K562 (cell line): ENCODE results near the gene VTI1B. TPM values are rescaled to one million over a fixed set of nuclear protein-coding genes. Genes with fewer than 3 reads are reported as not detected.

Experiments used
- ATAC-seq: fragments of 200-7000 bp; cut with Tn5 transposase; 3 replicates; pipeline ENCODE4 v1.9.1; 2020; ENCODE audit warnings: moderate library complexity
- BruUV-seq: library from RNA; stranded (reverse); fragments of 400-500 nt; replicated peaks from 2 replicates; lab custom pipeline; 2021; lab: Mats Ljungman, UMichigan
- CTCF ChIA-PET: fragments of 300-600 bp; formaldehyde crosslinking; extraction: SDS; loops from one replicate; lab custom pipeline; 2021; ENCODE audit warnings: low intra/inter-chr PET ratio; lab: Yijun Ruan, JAX
- POLR2A ChIA-PET: fragments of 300-600, 350-650 bp; sonication (Branson Sonifier 250); formaldehyde crosslinking; extraction: SDS; loops from one replicate; lab custom pipeline; 2021; ENCODE audit warnings: antibody characterized with exemption, inconsistent platforms; lab: Yijun Ruan, JAX
- DNase-seq, 4 experiments: peaks; one replicate each; pipeline versions ENCODE4 v3.0.0 to v3.0.0-alpha.2; 2011 to 2018; ENCODE audit warnings: low spot score in 3 of 4, mixed read lengths in 3 of 4; ENCODE audit errors: extremely low read depth in 1 of 4
- FAIRE-seq: peaks from 2 replicates; lab custom pipeline; 2011; peaks lifted over from hg19 to GRCh38; lab: Jason Lieb, UNC
- H2AFZ ChIP-seq: 2 replicates; pipeline ENCODE4 v1.6.0; 2011; ENCODE audit warnings: low read depth, low read length, control low read depth, inconsistent platforms
- H3K27ac ChIP-seq: fragments of 200-600 bp; 3 replicates; pipeline ENCODE4 v1.8.0; 2011; ENCODE audit warnings: low read depth, mild to moderate bottlenecking, control low read depth, inconsistent platforms, low read length, moderate library complexity, mixed read lengths; ENCODE audit errors: extremely low read depth
- H3K27me3 ChIP-seq, 2 experiments: fragments of 300-600 bp in 1 of 2; 2 replicates in 1 of 2; 3 replicates in 1 of 2; pipeline versions ENCODE4 v1.6.0 to v1.8.0; 2011; ENCODE audit warnings: inconsistent platforms in 2 of 2, low read length in 2 of 2, mild to moderate bottlenecking in 1 of 2, mixed read lengths in 1 of 2, moderate library complexity in 1 of 2; ENCODE audit not compliant: control insufficient read depth in 2 of 2, insufficient read depth in 2 of 2
- H3K36me3 ChIP-seq: fragments of 300-600 bp; 3 replicates; pipeline ENCODE4 v1.8.0; 2011; ENCODE audit warnings: mild to moderate bottlenecking, low read length, inconsistent platforms; ENCODE audit not compliant: control insufficient read depth, insufficient read depth
- H3K4me1 ChIP-seq, 2 experiments: fragments of 200-600 bp in 1 of 2; replicated peaks in 1 of 2; 2 replicates in 1 of 2; 3 replicates in 1 of 2; pipeline versions ENCODE4 v1.5.1 to v1.8.0; 2011; ENCODE audit warnings: inconsistent platforms in 2 of 2, low read length in 2 of 2, mild to moderate bottlenecking in 1 of 2, mixed read lengths in 1 of 2, moderate library complexity in 1 of 2; ENCODE audit not compliant: control insufficient read depth in 2 of 2, insufficient read depth in 2 of 2
- H3K4me2 ChIP-seq: 2 replicates; pipeline ENCODE4 v1.6.1; 2011; ENCODE audit warnings: low read length, control low read depth, inconsistent platforms, mixed read lengths; ENCODE audit not compliant: insufficient read depth
- H3K4me3 ChIP-seq: fragments of 200-600 bp; sonication (generic), shearing (Covaris generic); 2 replicates; pipeline ENCODE4 v1.5.1; 2016; ENCODE audit warnings: control low read depth, inconsistent platforms
- H3K79me2 ChIP-seq: fragments of 200-600 bp; 3 replicates; pipeline ENCODE4 v1.8.0; 2011; ENCODE audit warnings: low read length, inconsistent platforms; ENCODE audit not compliant: control insufficient read depth, insufficient read depth
- H3K9ac ChIP-seq, 2 experiments: 2 replicates each; pipeline versions ENCODE4 v1.6.0 to v1.6.1; 2011; ENCODE audit warnings: low read depth in 2 of 2, low read length in 2 of 2, control low read depth in 1 of 2, inconsistent platforms in 1 of 2, mild to moderate bottlenecking in 1 of 2, mixed read lengths in 1 of 2; ENCODE audit not compliant: insufficient read depth in 1 of 2
- H3K9me1 ChIP-seq: one replicate; pipeline ENCODE4 v1.6.0; 2011; ENCODE audit warnings: inconsistent platforms, mild to moderate bottlenecking, low read length, moderate library complexity; ENCODE audit not compliant: control insufficient read depth, insufficient read depth
- H3K9me3 ChIP-seq: replicated peaks from 2 replicates; pipeline ENCODE4 v1.5.1; 2011; ENCODE audit warnings: low read depth, low read length, inconsistent platforms; ENCODE audit not compliant: control insufficient read depth, insufficient read depth
- H4K20me1 ChIP-seq: replicated peaks from 2 replicates; pipeline ENCODE4 v1.6.1; 2011; ENCODE audit warnings: low read length, inconsistent platforms, mixed read lengths; ENCODE audit not compliant: control insufficient read depth, insufficient read depth
- HCFC1 ChIP-seq: IDR thresholded peaks from 2 replicates; pipeline ENCODE4 v1.6.1; 2012; ENCODE audit warnings: low read depth, low read length, improper control_type of control experiment
- KLF13 ChIP-seq: fragments of 450-650 bp; IDR thresholded peaks from 2 replicates; pipeline ENCODE4 v1.6.1; 2016; ENCODE audit warnings: missing genetic modification characterization, low read depth, mild to moderate bottlenecking, missing compliant biosample characterization, moderate library complexity, borderline replicate concordance
- RCOR1 ChIP-seq, 2 experiments: IDR thresholded peaks; 2 replicates each; pipeline ENCODE4 v1.6.1; 2012; ENCODE audit warnings: low read depth in 2 of 2, low read length in 2 of 2, borderline replicate concordance in 1 of 2, improper control_type of control experiment in 1 of 2
- USF2 ChIP-seq: sonication (generic); formaldehyde crosslinking; IDR thresholded peaks from 2 replicates; pipeline ENCODE4 v1.5.0; 2020; ENCODE audit warnings: missing genetic modification reagents
- XRCC3 ChIP-seq: fragments of 450-650 bp; IDR thresholded peaks from 2 replicates; pipeline ENCODE4 v1.6.1; 2017; ENCODE audit warnings: mild to moderate bottlenecking, moderate library complexity
- YY1 ChIP-seq, 3 experiments: IDR thresholded peaks; 2 replicates each; pipeline ENCODE4 v1.6.1; 2011; ENCODE audit warnings: low read length in 2 of 3, mild to moderate bottlenecking in 2 of 3, moderate library complexity in 2 of 3, borderline replicate concordance in 1 of 3, control low read depth in 1 of 3, low read depth in 1 of 3; ENCODE audit not compliant: insufficient read depth in 3 of 3, insufficient replicate concordance in 2 of 3, control insufficient read depth in 1 of 3, insufficient read length in 1 of 3; ENCODE audit errors: extremely low read depth in 1 of 3
- ZNF143 ChIP-seq: sonication (generic); formaldehyde crosslinking; IDR thresholded peaks from 2 replicates; pipeline ENCODE4 v1.9.0; 2022; ENCODE audit warnings: mild to moderate bottlenecking, missing genetic modification reagents
- WGBS: fragments of 100-300 bp; shearing (Covaris generic); methylation state at CpG from one replicate; pipeline ENCODE4 v1.1.6; 2016; ENCODE audit warnings: low coverage, mixed read lengths; ENCODE audit not compliant: insufficient coverage; ENCODE audit errors: missing lambda C conversion rate; 5-methylcytosine and 5-hydroxymethylcytosine counted together
- in situ Hi-C: fragments of 300-500 bp; cut with MboI; formaldehyde crosslinking; loops from 4 replicates; pipeline ENCODE4 v1.15.0; 2018; ENCODE audit warnings: inconsistent platforms, mixed read lengths
- intact Hi-C: fragments of 100-400 bp; cut with micrococcal nuclease; formaldehyde crosslinking; loops from 2 replicates; pipeline ENCODE4 v1.14.2; 2022
- polyA plus RNA-seq, 8 experiments: library from polyadenylated mRNA; depleted of rRNA in 4 of 8; stranded (reverse) in 5 of 8; unstranded in 3 of 8; fragments of >200 nt; fragmentation: Nextera tagmentation in 2 of 8; fragmentation: Illumina TruSeq in 1 of 8; extraction: Ambion mirVana in 2 of 8; extraction: Trizol in 1 of 8; gene quantifications; 2 replicates each; pipeline versions ENCODE4 v1.2.1 to v1.2.3, GENCODE V29; 2011 to 2014; ENCODE audit warnings: inconsistent platforms in 1 of 8, missing spikeins in 1 of 8
- total RNA-seq, 7 experiments: library from RNA; depleted of rRNA in 6 of 7; stranded (reverse); fragments of >200 nt in 6 of 7; fragmentation: Illumina TruSeq in 2 of 7; extraction: Trizol in 2 of 7; gene quantifications; 2 replicates each; pipeline versions ENCODE4 v1.2.1 to v1.2.3, GENCODE V29; 2011 to 2021; ENCODE audit warnings: low replicate concordance in 1 of 7
- TF ChIP-seq, protein P1 (sequence below): sonication (generic); formaldehyde crosslinking; IDR thresholded peaks from 2 replicates; pipeline ENCODE4 v1.8.1; 2022; ENCODE audit warnings: missing genetic modification reagents
- TF ChIP-seq, protein P2 (sequence below): fragments of 250-450 bp; sonication (Bioruptor Pico); IDR thresholded peaks from 2 replicates; pipeline ENCODE4 v1.5.0; 2021
- TF ChIP-seq, protein P3 (sequence below), 2 experiments: fragments of 450-650 bp; formaldehyde crosslinking in 1 of 2; IDR thresholded peaks; 2 replicates each; pipeline versions ENCODE4 v1.4.0 to v1.6.1; 2014 to 2020; ENCODE audit warnings: mild to moderate bottlenecking in 2 of 2, borderline replicate concordance in 1 of 2, low read depth in 1 of 2

The VTI1B gene
- total and polyA plus RNA-seq, 9 of the 15 experiments (the other 6 are each of a cell fraction or from before 2014, with no cell fraction given), result 7.8 to 69.8 (median 50.1) TPM

- peaks cover 0 to 3% of the 10 kb centered on the region in 2 experiments; a peak in 2 of 5 replicates for H3K4me1 ChIP-seq
- H4K20me1 ChIP-seq, result no peaks in the 10 kb centered on the region
- no TSS peak for BruUV-seq
- H3K4me3 ChIP-seq, result no peak overlapping the region
- whole genome bisulfite sequencing, result 41% methylated on average over 3 of the region's 3 CpGs
- in situ Hi-C loops (no loop called here), intact Hi-C loops (no loop called here)
- ChIA-PET CTCF (no interaction called here), POLR2A (no interaction called here)
- no peaks in the 10 kb centered on the region; a peak in 1 of 5 replicates for H3K27me3 ChIP-seq
- H3K27ac ChIP-seq, result no peak overlapping the region
- no peaks in the 10 kb centered on the region for H3K79me2 ChIP-seq
- H2AFZ ChIP-seq, result peak overlapping the region; percentile 55
- peak; percentile 83 for ATAC-seq
- DNase-seq, result no peak
- FAIRE-seq, result peak; percentile 15
- no peaks in the 10 kb centered on the region for H3K36me3 ChIP-seq
- H3K9me3 ChIP-seq, result no peaks in the 10 kb centered on the region
- H3K9me1 ChIP-seq, result no peaks in the 10 kb centered on the region
- no peak overlapping the region for H3K9ac ChIP-seq
- H3K4me2 ChIP-seq, result no peak overlapping the region; the same call in 1 of the 2 replicates
- TF ChIP-seq HCFC1 (peak; percentile 76), ZNF143 (peak; percentile 71; the same call in 1 of the 2 replicates), USF2 (CRISPR knock-in tag) (no peak), YY1 (IDR thresholded peaks at IDR 0.05; ENCODE audit: borderline replicate concordance in 1 of 3, control insufficient read depth in 1 of 3, extremely low read depth in 1 of 3, insufficient read depth in 3 of 3, insufficient read length in 1 of 3, insufficient replicate concordance in 2 of 3, low read depth in 1 of 3, low read length in 2 of 3) (no peak), KLF13 (tag) (no peak), RCOR1 (IDR thresholded peaks at IDR 0.05; ENCODE audit: borderline replicate concordance in 1 of 2, low read depth in 2 of 2, low read length in 2 of 2) (no peak), XRCC3 (no peak)
- TF ChIP-seq, protein P1, sequence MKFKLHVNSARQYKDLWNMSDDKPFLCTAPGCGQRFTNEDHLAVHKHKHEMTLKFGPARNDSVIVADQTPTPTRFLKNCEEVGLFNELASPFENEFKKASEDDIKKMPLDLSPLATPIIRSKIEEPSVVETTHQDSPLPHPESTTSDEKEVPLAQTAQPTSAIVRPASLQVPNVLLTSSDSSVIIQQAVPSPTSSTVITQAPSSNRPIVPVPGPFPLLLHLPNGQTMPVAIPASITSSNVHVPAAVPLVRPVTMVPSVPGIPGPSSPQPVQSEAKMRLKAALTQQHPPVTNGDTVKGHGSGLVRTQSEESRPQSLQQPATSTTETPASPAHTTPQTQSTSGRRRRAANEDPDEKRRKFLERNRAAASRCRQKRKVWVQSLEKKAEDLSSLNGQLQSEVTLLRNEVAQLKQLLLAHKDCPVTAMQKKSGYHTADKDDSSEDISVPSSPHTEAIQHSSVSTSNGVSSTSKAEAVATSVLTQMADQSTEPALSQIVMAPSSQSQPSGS (CRISPR knock-in tag), result no peak
- TF ChIP-seq, protein P2, sequence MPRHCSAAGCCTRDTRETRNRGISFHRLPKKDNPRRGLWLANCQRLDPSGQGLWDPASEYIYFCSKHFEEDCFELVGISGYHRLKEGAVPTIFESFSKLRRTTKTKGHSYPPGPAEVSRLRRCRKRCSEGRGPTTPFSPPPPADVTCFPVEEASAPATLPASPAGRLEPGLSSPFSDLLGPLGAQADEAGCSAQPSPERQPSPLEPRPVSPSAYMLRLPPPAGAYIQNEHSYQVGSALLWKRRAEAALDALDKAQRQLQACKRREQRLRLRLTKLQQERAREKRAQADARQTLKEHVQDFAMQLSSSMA, result no peak
- TF ChIP-seq, protein P3, sequence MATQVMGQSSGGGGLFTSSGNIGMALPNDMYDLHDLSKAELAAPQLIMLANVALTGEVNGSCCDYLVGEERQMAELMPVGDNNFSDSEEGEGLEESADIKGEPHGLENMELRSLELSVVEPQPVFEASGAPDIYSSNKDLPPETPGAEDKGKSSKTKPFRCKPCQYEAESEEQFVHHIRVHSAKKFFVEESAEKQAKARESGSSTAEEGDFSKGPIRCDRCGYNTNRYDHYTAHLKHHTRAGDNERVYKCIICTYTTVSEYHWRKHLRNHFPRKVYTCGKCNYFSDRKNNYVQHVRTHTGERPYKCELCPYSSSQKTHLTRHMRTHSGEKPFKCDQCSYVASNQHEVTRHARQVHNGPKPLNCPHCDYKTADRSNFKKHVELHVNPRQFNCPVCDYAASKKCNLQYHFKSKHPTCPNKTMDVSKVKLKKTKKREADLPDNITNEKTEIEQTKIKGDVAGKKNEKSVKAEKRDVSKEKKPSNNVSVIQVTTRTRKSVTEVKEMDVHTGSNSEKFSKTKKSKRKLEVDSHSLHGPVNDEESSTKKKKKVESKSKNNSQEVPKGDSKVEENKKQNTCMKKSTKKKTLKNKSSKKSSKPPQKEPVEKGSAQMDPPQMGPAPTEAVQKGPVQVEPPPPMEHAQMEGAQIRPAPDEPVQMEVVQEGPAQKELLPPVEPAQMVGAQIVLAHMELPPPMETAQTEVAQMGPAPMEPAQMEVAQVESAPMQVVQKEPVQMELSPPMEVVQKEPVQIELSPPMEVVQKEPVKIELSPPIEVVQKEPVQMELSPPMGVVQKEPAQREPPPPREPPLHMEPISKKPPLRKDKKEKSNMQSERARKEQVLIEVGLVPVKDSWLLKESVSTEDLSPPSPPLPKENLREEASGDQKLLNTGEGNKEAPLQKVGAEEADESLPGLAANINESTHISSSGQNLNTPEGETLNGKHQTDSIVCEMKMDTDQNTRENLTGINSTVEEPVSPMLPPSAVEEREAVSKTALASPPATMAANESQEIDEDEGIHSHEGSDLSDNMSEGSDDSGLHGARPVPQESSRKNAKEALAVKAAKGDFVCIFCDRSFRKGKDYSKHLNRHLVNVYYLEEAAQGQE (IDR thresholded peaks at IDR 0.05; ENCODE audit: borderline replicate concordance), result no peak
- TF ChIP-seq, protein P3 (CRISPR knock-in tag; IDR thresholded peaks at IDR 0.05; ENCODE audit: low read depth), result no peak
Measured at GRCh38 chr14:67722293-67722692, 47.9 kb upstream of the VTI1B start.
